ENCODE results near the gene CPNE7.
"Not testable (repeated sequence)": the region's sequence is repeated elsewhere in the genome, so short reads cannot be mapped to it uniquely, and the experiment has no call there.

CPNE7 gene

GRCh38 chr16:89586218-89586617, 10.7 kb downstream of the CPNE7 start:
- DNase-seq: no peak

- peak; percentile 51 for DNase-seq
These were observed 11.3 kb downstream of the CPNE7 start for GRCh38 chr16:89586853-89587252.

- DNase-seq: not testable (repeated sequence)
These were observed 12.1 kb downstream of the CPNE7 start for GRCh38 chr16:89587676-89588075.

GRCh38 chr16:89588413-89589109, 13.0 kb downstream of the CPNE7 start:
- no peak for DNase-seq

- DNase-seq: no peak
These were observed 13.8 kb downstream of the CPNE7 start for GRCh38 chr16:89589241-89589926.

GRCh38 chr16:89593841-89594240, 18.3 kb downstream of the CPNE7 start:
- DNase-seq: no peak

- no peak for DNase-seq
These were observed 19.9 kb downstream of the CPNE7 start for GRCh38 chr16:89595330-89596060.

- no peak for DNase-seq
These were observed 20.6 kb downstream of the CPNE7 start for GRCh38 chr16:89596061-89596689.

GRCh38 chr16:89596957-89597649, 21.5 kb downstream of the CPNE7 start:
- DNase-seq: no peak

- DNase-seq: no peak
These were observed 22.6 kb downstream of the CPNE7 start for GRCh38 chr16:89598199-89598598.

GRCh38 chr16:89599451-89599858, 23.9 kb downstream of the CPNE7 start:
- DNase-seq: no peak

GRCh38 chr16:89599902-89600301, 24.3 kb downstream of the CPNE7 start:
- no peak for DNase-seq

- DNase-seq: no peak
These were observed 24.9 kb downstream of the CPNE7 start for GRCh38 chr16:89600427-89600826.

- no peak for DNase-seq
These were observed 25.4 kb downstream of the CPNE7 start for GRCh38 chr16:89600956-89601355.

GRCh38 chr16:89601906-89602272, 26.3 kb downstream of the CPNE7 start:
- DNase-seq: no peak

GRCh38 chr16:89602273-89602951, 26.9 kb downstream of the CPNE7 start:
- DNase-seq: peak; percentile 33

GRCh38 chr16:89602952-89603590, 27.5 kb downstream of the CPNE7 start:
- no peak for DNase-seq

GRCh38 chr16:89604764-89605163, 29.2 kb downstream of the CPNE7 start:
- no peak for DNase-seq

GRCh38 chr16:89605186-89605970, 29.8 kb downstream of the CPNE7 start:
- DNase-seq: no peak

- DNase-seq: no peak
These were observed 30.4 kb downstream of the CPNE7 start for GRCh38 chr16:89606006-89606405.

- DNase-seq: no peak
These were observed 31.9 kb downstream of the CPNE7 start for GRCh38 chr16:89607453-89607852.

Measured in activated gamma-delta T cell (primary cell).